ENCODE data around the gene GNG12.

Gene GNG12

DNA sequence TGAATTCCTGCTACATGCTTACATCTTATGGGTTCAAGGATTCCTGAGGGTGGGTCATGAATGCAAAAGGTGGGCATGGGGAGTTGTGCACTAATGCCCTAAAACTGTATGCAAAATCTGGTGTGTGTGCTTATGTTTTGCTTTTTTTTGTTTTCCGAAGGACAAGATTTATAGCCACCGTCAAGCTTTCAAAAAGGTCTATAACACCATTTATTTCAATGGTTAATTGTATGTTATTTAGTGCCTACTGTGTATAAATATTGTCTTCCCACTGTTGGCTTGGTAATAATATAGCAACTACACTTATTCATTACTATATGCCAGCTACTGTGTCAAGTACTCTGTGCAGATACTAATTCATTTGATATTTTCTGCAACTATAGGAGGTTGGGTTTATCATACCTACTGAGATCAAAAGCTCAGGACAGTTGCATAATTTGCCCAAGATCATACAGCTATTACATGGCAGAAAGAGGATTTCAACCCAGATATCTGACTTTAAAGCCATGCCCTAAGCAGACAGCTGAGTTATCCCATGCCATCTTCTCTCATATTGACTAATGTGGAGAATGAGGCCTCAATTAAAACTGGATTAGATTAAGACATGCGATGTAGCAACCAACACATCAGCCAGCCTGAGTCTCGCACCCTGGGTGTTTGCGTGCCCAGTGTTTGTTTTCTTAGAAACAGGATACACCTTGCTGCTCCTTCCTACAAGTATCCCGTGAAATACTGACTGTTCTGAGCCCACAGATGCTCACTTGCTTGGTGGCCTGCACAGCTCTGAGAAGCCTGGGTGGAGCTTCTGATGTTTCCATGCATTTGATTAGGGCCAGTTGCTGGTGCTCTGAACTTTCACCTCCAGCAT lies 113.7 kb downstream of the GNG12 start:
- TF ChIP-seq, protein P1, sequence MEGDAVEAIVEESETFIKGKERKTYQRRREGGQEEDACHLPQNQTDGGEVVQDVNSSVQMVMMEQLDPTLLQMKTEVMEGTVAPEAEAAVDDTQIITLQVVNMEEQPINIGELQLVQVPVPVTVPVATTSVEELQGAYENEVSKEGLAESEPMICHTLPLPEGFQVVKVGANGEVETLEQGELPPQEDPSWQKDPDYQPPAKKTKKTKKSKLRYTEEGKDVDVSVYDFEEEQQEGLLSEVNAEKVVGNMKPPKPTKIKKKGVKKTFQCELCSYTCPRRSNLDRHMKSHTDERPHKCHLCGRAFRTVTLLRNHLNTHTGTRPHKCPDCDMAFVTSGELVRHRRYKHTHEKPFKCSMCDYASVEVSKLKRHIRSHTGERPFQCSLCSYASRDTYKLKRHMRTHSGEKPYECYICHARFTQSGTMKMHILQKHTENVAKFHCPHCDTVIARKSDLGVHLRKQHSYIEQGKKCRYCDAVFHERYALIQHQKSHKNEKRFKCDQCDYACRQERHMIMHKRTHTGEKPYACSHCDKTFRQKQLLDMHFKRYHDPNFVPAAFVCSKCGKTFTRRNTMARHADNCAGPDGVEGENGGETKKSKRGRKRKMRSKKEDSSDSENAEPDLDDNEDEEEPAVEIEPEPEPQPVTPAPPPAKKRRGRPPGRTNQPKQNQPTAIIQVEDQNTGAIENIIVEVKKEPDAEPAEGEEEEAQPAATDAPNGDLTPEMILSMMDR (IDR thresholded peaks at IDR 0.05) = no peak

DNA sequence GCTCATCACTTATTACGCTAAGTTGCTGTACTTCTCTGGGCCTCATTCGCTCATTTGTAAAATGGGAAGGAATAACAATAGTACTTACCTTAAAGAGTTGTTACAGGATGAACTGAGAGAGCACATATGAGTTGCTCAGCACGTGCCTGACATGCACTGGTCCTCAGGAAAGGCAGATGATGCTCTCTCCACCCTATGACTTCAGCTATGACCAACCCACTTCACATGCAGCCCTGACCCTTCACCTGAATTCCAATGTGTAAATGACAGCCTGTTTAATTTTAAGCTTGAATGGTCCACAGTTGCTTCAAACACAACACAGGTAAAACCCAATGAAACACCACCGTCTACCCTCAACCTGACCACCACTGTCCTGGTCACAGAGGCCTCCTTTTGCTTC lies 115.4 kb downstream of the GNG12 start:
- TF ChIP-seq, protein P1 (IDR thresholded peaks at IDR 0.05) = no peak

DNA sequence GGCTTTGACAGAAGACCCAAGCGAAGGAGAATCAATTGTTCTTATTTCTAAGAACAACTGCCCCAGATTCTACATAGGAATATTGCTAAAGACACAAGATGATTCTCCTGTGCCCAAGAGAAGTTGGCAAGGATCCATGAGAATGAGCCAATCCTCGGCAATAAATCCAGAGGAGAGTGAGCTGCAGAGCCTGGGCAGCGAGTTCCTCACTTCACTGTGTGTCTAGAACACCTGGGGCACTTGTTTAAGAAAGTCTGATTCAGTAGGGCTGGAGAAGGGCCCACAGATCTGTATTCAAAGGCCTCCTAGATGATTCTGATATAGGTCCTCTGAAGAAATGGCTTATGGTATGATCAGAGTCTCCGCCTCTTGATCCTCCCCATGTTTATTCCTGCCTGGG lies 116.5 kb downstream of the GNG12 start:
- TF ChIP-seq, protein P1 (IDR thresholded peaks at IDR 0.05) = no peak

DNA sequence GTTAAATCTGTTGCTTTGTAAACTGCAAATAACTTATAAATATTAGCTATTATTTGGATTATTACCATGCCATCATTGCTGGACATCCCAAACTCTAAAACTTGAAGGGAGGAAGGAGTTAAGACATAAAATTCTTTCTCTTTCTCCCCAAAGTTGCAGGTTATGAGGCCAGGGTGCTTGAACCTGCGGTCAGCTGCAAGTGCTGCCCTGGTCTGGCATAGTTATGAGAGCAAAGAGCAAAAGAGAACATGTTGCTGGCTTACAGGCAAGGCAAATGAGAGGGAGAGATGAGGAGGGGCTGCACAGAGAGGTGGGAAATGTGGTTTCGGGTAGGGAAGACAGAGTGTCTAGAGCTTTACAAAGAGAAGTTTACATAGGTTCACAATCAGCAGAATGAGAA lies 117.4 kb downstream of the GNG12 start:
- TF ChIP-seq, protein P1 (IDR thresholded peaks at IDR 0.05) = no peak

DNA sequence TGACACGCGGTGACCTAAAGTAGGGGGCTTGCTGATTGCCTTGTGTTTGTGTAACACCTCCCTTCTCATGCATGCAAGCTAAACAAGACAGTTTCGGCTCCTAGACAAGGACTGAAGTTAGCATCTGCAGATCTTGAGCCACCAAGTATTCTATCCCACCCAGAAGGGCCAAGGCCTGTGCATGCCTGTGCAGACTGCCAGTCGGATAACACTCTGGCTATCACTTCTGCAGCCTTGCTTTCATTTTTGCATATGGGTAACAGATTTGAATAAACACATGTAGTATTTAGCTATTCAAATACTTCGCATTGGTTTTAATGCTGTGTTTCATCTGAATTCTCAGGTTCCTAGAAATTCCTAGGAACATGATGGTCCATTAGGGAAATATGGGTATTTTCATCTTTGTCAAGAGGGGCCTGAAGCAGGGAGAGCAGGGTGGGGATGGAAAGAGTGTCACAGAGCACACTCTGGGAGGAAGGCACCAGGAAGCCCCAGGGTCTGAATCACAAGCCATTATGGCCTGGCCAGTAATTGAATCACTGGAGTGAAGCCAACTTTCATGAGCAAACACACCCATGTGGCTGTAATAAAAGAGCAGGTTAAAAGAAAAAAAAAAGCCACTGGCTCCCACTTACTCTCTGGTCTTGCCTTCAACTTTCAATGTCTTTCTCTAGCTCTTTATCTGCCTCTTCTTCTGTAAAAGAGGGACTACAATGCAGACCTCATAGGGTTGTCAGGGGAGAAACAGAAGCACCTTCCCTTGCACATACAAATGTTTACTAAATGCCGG lies 120.0 kb downstream of the GNG12 start:
- TF ChIP-seq, protein P1 (IDR thresholded peaks at IDR 0.05) = no peak

DNA sequence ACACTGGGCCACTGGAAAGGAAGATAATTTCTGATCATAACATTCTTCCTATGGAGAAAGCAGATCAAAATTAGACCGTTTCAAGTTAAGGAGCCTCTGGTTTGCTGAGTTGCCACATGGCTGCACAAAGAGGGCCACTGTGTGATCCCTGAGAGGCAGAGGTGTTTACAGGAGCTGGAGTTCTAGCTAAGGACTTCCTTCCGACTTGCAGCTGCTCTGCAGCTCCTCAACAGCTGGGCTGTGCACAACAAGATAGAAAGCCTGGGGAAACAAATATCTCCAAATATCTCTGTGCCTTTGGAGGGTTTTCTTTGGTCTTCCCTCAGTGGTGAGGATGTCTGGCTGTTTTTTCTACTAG lies 121.4 kb downstream of the GNG12 start:
- TF ChIP-seq, protein P1 (IDR thresholded peaks at IDR 0.05) = no peak

DNA sequence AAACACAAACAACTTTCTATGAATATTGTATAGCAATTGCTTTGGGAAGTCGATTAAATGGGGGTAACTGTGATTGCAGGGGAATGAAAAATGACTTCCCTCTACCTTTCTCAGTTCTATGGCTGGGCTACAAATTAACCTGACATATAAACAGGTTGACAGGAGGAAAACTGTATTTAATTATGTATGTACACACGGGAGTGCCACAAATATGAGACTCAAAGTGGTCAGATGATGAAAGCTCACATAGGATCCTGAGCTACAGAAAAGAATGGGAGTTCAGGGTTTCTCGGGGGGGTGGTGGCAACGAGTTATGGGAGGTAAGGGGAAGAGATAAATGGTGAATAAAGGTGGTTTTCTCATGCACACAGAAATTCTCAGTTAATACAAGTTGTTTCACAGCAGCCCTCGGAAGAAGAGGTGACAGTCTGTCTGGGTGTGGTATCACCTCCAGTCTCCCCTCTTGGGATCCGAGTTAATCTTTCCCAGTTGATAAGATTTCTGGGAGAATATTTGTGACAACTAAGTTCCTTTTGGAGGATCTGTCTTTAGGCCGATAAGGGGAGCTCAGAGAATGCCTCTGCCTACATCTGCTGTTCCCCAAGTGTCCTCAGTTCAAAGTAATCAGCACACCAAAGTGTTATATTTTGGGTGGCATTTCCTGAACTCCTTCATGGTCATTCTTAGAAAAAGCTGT lies 122.0 kb downstream of the GNG12 start:
- TF ChIP-seq, protein P1 (IDR thresholded peaks at IDR 0.05) = no peak
